NCI-H1048 (cell line): Measurements from ENCODE around the gene SRSF10.
"Not testable (repeated sequence)": the region's sequence is repeated elsewhere in the genome, so short reads cannot be mapped to it uniquely, and the experiment has no call there.

Source experiments
- DNase-seq: peaks from one replicate; lab custom pipeline; 2025; lab: John Stamatoyannopoulos, UW

Gene SRSF10

GRCh38 chr1:23979881-23980727 lies at the start of gene SRSF10:
TSS of gene SRSF10 (minus strand) at chr1:23980327. CDS start at chr1:23980255, 72 bp downstream.
- DNase-seq, result peak; percentile 96

GRCh38 chr1:24027838-24028468 lies 47.8 kb upstream of the SRSF10 start:
- no peak for DNase-seq

- no peak for DNase-seq
These were observed 42.6 kb upstream of the SRSF10 start for GRCh38 chr1:24022581-24023361.

GRCh38 chr1:24021403-24022266 lies 41.5 kb upstream of the SRSF10 start:
- DNase-seq, result no peak

GRCh38 chr1:24020470-24020869 lies 40.3 kb upstream of the SRSF10 start:
- DNase-seq, result no peak

GRCh38 chr1:24020025-24020424 lies 39.9 kb upstream of the SRSF10 start:
- no peak for DNase-seq

- peak; percentile 83 for DNase-seq
These were observed 38.8 kb upstream of the SRSF10 start for GRCh38 chr1:24018611-24019580.

- DNase-seq, result no peak
These were observed 35.4 kb upstream of the SRSF10 start for GRCh38 chr1:24015221-24016210.

GRCh38 chr1:24012878-24013277 lies 32.8 kb upstream of the SRSF10 start:
- not testable (repeated sequence) for DNase-seq

- no peak for DNase-seq
These were observed 30.5 kb upstream of the SRSF10 start for GRCh38 chr1:24010650-24011049.

GRCh38 chr1:24009406-24009805 lies 29.3 kb upstream of the SRSF10 start:
- DNase-seq, result no peak

GRCh38 chr1:24008574-24009184 lies 28.6 kb upstream of the SRSF10 start:
- not testable (repeated sequence) for DNase-seq

- DNase-seq, result no peak
These were observed 27.0 kb upstream of the SRSF10 start for GRCh38 chr1:24007079-24007478.

GRCh38 chr1:24005163-24005562 lies 25.0 kb upstream of the SRSF10 start:
- no peak for DNase-seq

- DNase-seq, result no peak
These were observed 24.0 kb upstream of the SRSF10 start for GRCh38 chr1:24004132-24004531.

GRCh38 chr1:24003331-24003972 lies 23.3 kb upstream of the SRSF10 start:
- no peak for DNase-seq

GRCh38 chr1:24002695-24003094 lies 22.6 kb upstream of the SRSF10 start:
- no peak for DNase-seq

- no peak for DNase-seq
These were observed 19.1 kb upstream of the SRSF10 start for GRCh38 chr1:23999156-23999671.
